Neural cell (in vitro differentiated cells): ENCODE results near the gene ADSS2.

Experiments
- EP300 ChIP-seq: fragments of 450-650 bp; conservative IDR thresholded peaks from 2 replicates; pipeline ENCODE4 v1.6.1; 2014; ENCODE audit warnings: antibody characterized with exemption, mild to moderate bottlenecking, moderate library complexity; ENCODE audit not compliant: poor library complexity, severe bottlenecking
- EZH2 ChIP-seq: fragments of 200-600, 300-800 bp; shearing (Covaris generic), sonication (generic); IDR thresholded peaks from 2 replicates; pipeline ENCODE4 v1.6.1; 2014; ENCODE audit warnings: antibody characterized with exemption, low read length, borderline replicate concordance, mild to moderate bottlenecking; ENCODE audit not compliant: insufficient read depth, poor library complexity, severe bottlenecking
- MXI1 ChIP-seq: fragments of 450-650 bp; conservative IDR thresholded peaks from 2 replicates; pipeline ENCODE4 v1.6.1; 2014; ENCODE audit warnings: antibody characterized with exemption, mild to moderate bottlenecking; ENCODE audit not compliant: poor library complexity, severe bottlenecking
- POLR2AphosphoS5 ChIP-seq: IDR thresholded peaks from 2 replicates; pipeline ENCODE4 v1.6.1; 2012
- RAD21 ChIP-seq: fragments of 450-650 bp; conservative IDR thresholded peaks from 2 replicates; pipeline ENCODE4 v1.6.1; 2014; ENCODE audit warnings: antibody characterized with exemption, mild to moderate bottlenecking, moderate library complexity
- REST ChIP-seq: IDR thresholded peaks from 2 replicates; pipeline ENCODE4 v1.6.1; 2012; ENCODE audit warnings: borderline replicate concordance
- SMC3 ChIP-seq: fragments of 450-650 bp; conservative IDR thresholded peaks from 2 replicates; pipeline ENCODE4 v1.6.1; 2014; ENCODE audit warnings: antibody characterized with exemption, mild to moderate bottlenecking, moderate library complexity; ENCODE audit not compliant: poor library complexity
- TAF1 ChIP-seq: IDR thresholded peaks from 2 replicates; pipeline ENCODE4 v1.6.1; 2012; ENCODE audit warnings: low read depth
- TF ChIP-seq, protein P1 (sequence below): fragments of 450-650 bp; IDR thresholded peaks from 2 replicates; pipeline ENCODE4 v1.5.1; 2014; ENCODE audit warnings: antibody characterized with exemption, mild to moderate bottlenecking, moderate library complexity; ENCODE audit not compliant: poor library complexity, severe bottlenecking

DNA sequence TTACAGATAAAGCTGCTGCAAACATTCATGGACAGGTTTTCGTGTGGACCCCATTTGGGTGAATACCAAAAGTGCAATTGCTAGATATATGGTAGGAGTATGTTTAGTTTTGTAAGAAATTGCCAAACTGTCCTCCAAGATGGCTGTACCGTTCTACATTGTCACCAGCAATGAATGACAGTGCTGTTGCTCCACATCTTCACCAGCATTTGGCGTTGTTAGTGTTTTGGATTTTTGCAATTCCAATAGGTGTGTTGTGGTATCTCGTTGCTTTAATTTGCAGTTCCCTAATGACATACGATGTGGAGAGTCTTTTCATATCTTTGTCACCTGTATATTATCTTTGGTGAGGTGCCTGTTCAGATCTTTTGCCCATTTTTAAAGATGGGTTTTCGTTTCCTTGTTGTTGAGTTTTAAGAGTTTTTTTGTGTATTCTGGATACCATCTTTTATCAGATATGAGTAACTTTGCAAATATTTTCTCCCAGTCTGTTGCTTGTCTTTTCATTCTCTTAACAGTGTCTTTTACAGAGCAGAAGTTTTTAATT is 21.4 kb upstream of the ADSS2 start:
- TF ChIP-seq, protein P1, sequence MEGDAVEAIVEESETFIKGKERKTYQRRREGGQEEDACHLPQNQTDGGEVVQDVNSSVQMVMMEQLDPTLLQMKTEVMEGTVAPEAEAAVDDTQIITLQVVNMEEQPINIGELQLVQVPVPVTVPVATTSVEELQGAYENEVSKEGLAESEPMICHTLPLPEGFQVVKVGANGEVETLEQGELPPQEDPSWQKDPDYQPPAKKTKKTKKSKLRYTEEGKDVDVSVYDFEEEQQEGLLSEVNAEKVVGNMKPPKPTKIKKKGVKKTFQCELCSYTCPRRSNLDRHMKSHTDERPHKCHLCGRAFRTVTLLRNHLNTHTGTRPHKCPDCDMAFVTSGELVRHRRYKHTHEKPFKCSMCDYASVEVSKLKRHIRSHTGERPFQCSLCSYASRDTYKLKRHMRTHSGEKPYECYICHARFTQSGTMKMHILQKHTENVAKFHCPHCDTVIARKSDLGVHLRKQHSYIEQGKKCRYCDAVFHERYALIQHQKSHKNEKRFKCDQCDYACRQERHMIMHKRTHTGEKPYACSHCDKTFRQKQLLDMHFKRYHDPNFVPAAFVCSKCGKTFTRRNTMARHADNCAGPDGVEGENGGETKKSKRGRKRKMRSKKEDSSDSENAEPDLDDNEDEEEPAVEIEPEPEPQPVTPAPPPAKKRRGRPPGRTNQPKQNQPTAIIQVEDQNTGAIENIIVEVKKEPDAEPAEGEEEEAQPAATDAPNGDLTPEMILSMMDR = no peak
- TF ChIP-seq EZH2 = no peak
- TF ChIP-seq REST = no peak
- no peak for TF ChIP-seq POLR2AphosphoS5
- no peak for TF ChIP-seq TAF1
- TF ChIP-seq EP300 = no peak
- no peak for TF ChIP-seq MXI1
- TF ChIP-seq SMC3 = no peak
- no peak for TF ChIP-seq RAD21
